CD4-positive, alpha-beta T cell (primary cell): ENCODE results near the gene RAB20. TPM values are rescaled to one million over a fixed set of nuclear protein-coding genes. Genes with fewer than 3 reads are reported as not detected.

Experiments
- ATAC-seq: fragments of 200-7000 bp; cut with Tn5 transposase; one replicate; pipeline ENCODE4 v1.10.0; 2022; ENCODE audit warnings: mild to moderate bottlenecking; ENCODE audit not compliant: poor library complexity
- CTCF ChIA-PET: fragments of 350-600 bp; sonication (Branson Sonifier 250); formaldehyde crosslinking; loops from one replicate; lab custom pipeline; 2021; ENCODE audit warnings: antibody characterized with exemption, inconsistent platforms; lab: Charles Lee
- POLR2A ChIA-PET: fragments of 350-600 bp; sonication (Branson Sonifier 250); formaldehyde crosslinking; loops from one replicate; lab custom pipeline; 2021; ENCODE audit warnings: antibody characterized with exemption, inconsistent platforms; lab: Charles Lee
- DNase-seq, 14 experiments: peaks; one replicate each; pipeline ENCODE4 v3.0.0-alpha.2; 2013 to 2020; ENCODE audit warnings: mixed read lengths in 2 of 14
- H3K27ac ChIP-seq, 2 donors: one replicate each; pipeline versions ENCODE4 v1.5.1 to v1.7.0; 2013; ENCODE audit warnings: low read length in 2 of 2, low read depth in 1 of 2, mild to moderate bottlenecking in 1 of 2
- H3K27me3 ChIP-seq, 2 experiments: 1 replicate in 1 of 2; 2 replicates in 1 of 2; pipeline versions ENCODE4 v1.6.1 to v1.7.0; 2013; ENCODE audit warnings: low read length in 2 of 2, control low read depth in 1 of 2, mild to moderate bottlenecking in 1 of 2, moderate library complexity in 1 of 2; ENCODE audit not compliant: insufficient read depth in 2 of 2, control insufficient read depth in 1 of 2
- H3K36me3 ChIP-seq: one replicate; pipeline ENCODE4 v1.6.1; 2013; ENCODE audit warnings: low read length, control low read depth; ENCODE audit not compliant: insufficient read depth
- H3K4me1 ChIP-seq: one replicate; pipeline ENCODE4 v1.6.1; 2013; ENCODE audit warnings: low read length, control low read depth; ENCODE audit not compliant: insufficient read depth
- H3K4me3 ChIP-seq: one replicate; pipeline ENCODE4 v1.5.1; 2013; ENCODE audit warnings: mild to moderate bottlenecking, low read length, moderate library complexity
- H3K9me3 ChIP-seq, 2 experiments: 1 replicate in 1 of 2; 2 replicates in 1 of 2; pipeline versions ENCODE4 v1.6.1 to v1.7.0; 2013; ENCODE audit warnings: low read length in 2 of 2, mild to moderate bottlenecking in 2 of 2, control low read depth in 1 of 2, moderate library complexity in 1 of 2; ENCODE audit not compliant: control insufficient read depth in 1 of 2, insufficient read depth in 1 of 2
- H3K27ac Mint-ChIP-seq: one replicate; pipeline ENCODE4 v1.8.0; 2020; ENCODE audit warnings: mixed read lengths
- H3K27me3 Mint-ChIP-seq: one replicate; pipeline ENCODE4 v1.8.0; 2021; ENCODE audit warnings: mixed read lengths
- H3K36me3 Mint-ChIP-seq: one replicate; pipeline ENCODE4 v1.8.0; 2021; ENCODE audit warnings: low read depth, mixed read lengths
- H3K4me1 Mint-ChIP-seq: one replicate; pipeline ENCODE4 v1.8.0; 2021; ENCODE audit warnings: low read depth, mixed read lengths
- H3K4me3 Mint-ChIP-seq: one replicate; pipeline ENCODE4 v1.8.0; 2020; ENCODE audit warnings: mild to moderate bottlenecking, mixed read lengths
- H3K9me3 Mint-ChIP-seq: one replicate; pipeline ENCODE4 v1.8.0; 2020; ENCODE audit warnings: mixed read lengths
- CTCF ChIP-seq: fragments of 200-600 bp; IDR thresholded peaks from one replicate; pipeline ENCODE4 v1.8.0; 2022; ENCODE audit warnings: antibody characterized with exemption, mild to moderate bottlenecking
- intact Hi-C, 2 experiments: fragments of 100-400 bp; cut with DNase I in 1 of 2; cut with micrococcal nuclease in 1 of 2; formaldehyde crosslinking; loops; one replicate each; pipeline versions ENCODE4 v1.15.1 to v1.9.0; 2023 to 2025; cut with DNase I, micrococcal nuclease
- total RNA-seq, 174 experiments: library from RNA in 2 of 174; stranded (reverse) in 2 of 174; gene quantifications; one replicate each; pipeline ENCODE4 v1.2.3 and lab custom pipeline; 2021 to 2026

Gene RAB20
- total RNA-seq, 2 experiments from 2014 or later = 0.89 to 1.4 TPM

GRCh38 chr13:110597041-110597689 lies 35.6 kb upstream of the RAB20 start:
- no peak overlapping the region for H3K27ac ChIP-seq
- no peak overlapping the region for H3K27ac Mint-ChIP-seq
- intact Hi-C loops = loop anchor here (5.0 to 10.0 kb wide), 2 partner anchors 220 to 458 kb away; no protein-coding TSS in a partner anchor
- no peak overlapping the region for H3K4me3 ChIP-seq
- H3K27me3 ChIP-seq = peaks cover 0 to 3% of the 10 kb centered on the region in 2 experiments
- H3K4me1 ChIP-seq = no peaks in the 10 kb centered on the region
- H3K4me1 Mint-ChIP-seq = no peaks in the 10 kb centered on the region
- CTCF ChIA-PET = no interaction called here
- H3K4me3 Mint-ChIP-seq = no peak overlapping the region
- no peaks in the 10 kb centered on the region for H3K36me3 ChIP-seq
- no peak for TF ChIP-seq CTCF
- DNase-seq = no peak
- peaks cover 5% of the 10 kb centered on the region for H3K27me3 Mint-ChIP-seq
- POLR2A ChIA-PET = no interaction called here
- no peaks in the 10 kb centered on the region for H3K36me3 Mint-ChIP-seq
- no peaks in the 10 kb centered on the region for H3K9me3 ChIP-seq
- no peaks in the 10 kb centered on the region for H3K9me3 Mint-ChIP-seq
- no peak for ATAC-seq

GRCh38 chr13:110593430-110594130 lies 32.1 kb upstream of the RAB20 start:
- Mint-ChIP-seq H3K4me1 (no peaks in the 10 kb centered on the region), H3K27ac (no peak overlapping the region), H3K27me3 (peaks cover 5% of the 10 kb centered on the region), H3K9me3 (no peaks in the 10 kb centered on the region), H3K4me3 (no peak overlapping the region), H3K36me3 (no peaks in the 10 kb centered on the region)
- TF ChIP-seq CTCF = peak; percentile 58
- H3K9me3 ChIP-seq = no peaks in the 10 kb centered on the region
- ChIA-PET CTCF (interaction anchor here (0.7 kb wide), 1 partner anchor 17 kb away, joined by 4 read pairs; no protein-coding TSS in a partner anchor), POLR2A (interaction anchor here (1.2 to 1.5 kb wide), 2 partner anchors 23 to 122 kb away, joined by 3 to 4 read pairs; no protein-coding TSS in a partner anchor)
- DNase-seq = peak in 4 of 14 experiments; percentile 13 to 65 (median 61)
- ATAC-seq = peak; percentile 60
- H3K27me3 ChIP-seq = no peaks in the 10 kb centered on the region
- H3K4me3 ChIP-seq = no peak overlapping the region
- intact Hi-C loops = loop anchor here in 1 of 2 experiments (1.0 to 10.0 kb wide), 2 partner anchors 226 to 461 kb away; no protein-coding TSS in a partner anchor
- no peaks in the 10 kb centered on the region for H3K36me3 ChIP-seq
- H3K27ac ChIP-seq = no peak overlapping the region
- H3K4me1 ChIP-seq = no peaks in the 10 kb centered on the region

GRCh38 chr13:110592665-110593064 lies 31.1 kb upstream of the RAB20 start:
- POLR2A ChIA-PET = no interaction called here
- H3K27ac Mint-ChIP-seq = no peak overlapping the region

More at GRCh38 chr13:110592665-110593064, 31.1 kb upstream of the RAB20 start:
- no peaks in the 10 kb centered on the region for H3K9me3 Mint-ChIP-seq
- H3K4me1 Mint-ChIP-seq = no peaks in the 10 kb centered on the region
- intact Hi-C loops = loop anchor here in 1 of 2 experiments (1.0 to 10.0 kb wide), 2 partner anchors 227 to 462 kb away; no protein-coding TSS in a partner anchor
- no peaks in the 10 kb centered on the region for H3K9me3 ChIP-seq
- CTCF ChIA-PET = no interaction called here
- H3K36me3 Mint-ChIP-seq = no peaks in the 10 kb centered on the region
- no peak overlapping the region for H3K4me3 Mint-ChIP-seq
- DNase-seq = no peak
- no peaks in the 10 kb centered on the region for H3K4me1 ChIP-seq
- no peaks in the 10 kb centered on the region for H3K36me3 ChIP-seq
- no peak overlapping the region for H3K27ac ChIP-seq
- TF ChIP-seq CTCF = no peak
- no peaks in the 10 kb centered on the region for H3K27me3 ChIP-seq
- no peak for ATAC-seq
- H3K27me3 Mint-ChIP-seq = peaks cover 5% of the 10 kb centered on the region
- H3K4me3 ChIP-seq = no peak overlapping the region
